Measurements from ENCODE around the gene ALKBH5. TPM values are rescaled to one million over a fixed set of nuclear protein-coding genes. Genes with fewer than 3 reads are reported as not detected.

The ALKBH5 gene
- polyA plus RNA-seq, 1 of the 3 experiments (the other 2 are of a cell fraction) = 41.0 TPM

GRCh38 chr17:18156171-18156975, 27.3 kb upstream of the ALKBH5 start:
- DNase-seq = no peak

DNA sequence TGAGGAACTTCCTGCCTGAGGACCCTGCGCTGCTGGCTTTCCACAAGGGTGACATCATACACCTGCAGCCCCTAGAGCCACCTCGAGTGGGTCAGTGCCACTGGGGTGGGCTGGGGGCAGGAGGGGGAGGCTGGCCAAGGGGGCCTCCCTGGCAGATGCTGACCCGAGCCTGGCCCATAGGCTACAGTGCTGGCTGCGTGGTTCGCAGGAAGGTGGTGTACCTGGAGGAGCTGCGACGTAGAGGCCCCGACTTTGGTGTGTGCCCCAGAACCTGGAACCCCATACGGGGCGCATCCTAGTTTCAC, 26.7 kb upstream of the ALKBH5 start:
- H3K9me3 ChIP-seq = no peaks in the 10 kb centered on the region
- no peaks in the 10 kb centered on the region for H3K36me3 ChIP-seq (replicated peaks in 1 of 2; ENCODE audit: control insufficient read depth in 1 of 2, insufficient read depth in 2 of 2, low read length in 1 of 2)
- H3K9me2 ChIP-seq = no peaks in the 10 kb centered on the region
- ChIA-PET CTCF (no interaction called here), POLR2A (no interaction called here)
- no peak overlapping the region for H3K27ac ChIP-seq (ENCODE audit: low read depth in 2 of 2, low read length in 1 of 2)
- H4K20me1 ChIP-seq (ENCODE audit: insufficient read depth) = no peaks in the 10 kb centered on the region
- no peaks in the 10 kb centered on the region for H3F3A ChIP-seq (replicated peaks; ENCODE audit: insufficient read depth)
- H2AFZ ChIP-seq (ENCODE audit: low read depth) = no peak overlapping the region
- no peak for DNase-seq
- WGBS (ENCODE audit: low lambda C conversion rate) = 98% methylated on average over 7 of the region's 10 CpGs
- no peak overlapping the region for H3K4me2 ChIP-seq
- peaks cover 3 to 5% of the 10 kb centered on the region in 2 experiments; a peak in 1 of 4 replicates for H3K4me1 ChIP-seq (ENCODE audit: control insufficient read depth in 1 of 2, insufficient read depth in 2 of 2, low read depth in 1 of 2, low read length in 1 of 2)
- no peak overlapping the region for H3K9ac ChIP-seq
- H3K27me3 ChIP-seq (ENCODE audit: insufficient read depth) = no peaks in the 10 kb centered on the region
- H3K4me3 ChIP-seq (ENCODE audit: low read depth in 2 of 2, low read length in 1 of 2) = no peak overlapping the region
- no peaks in the 10 kb centered on the region for H3K79me2 ChIP-seq (ENCODE audit: insufficient read depth)
- no peak for TF ChIP-seq GATA2 (CRISPR knock-in tag; IDR thresholded peaks at IDR 0.05)
- TF ChIP-seq MXI1 (IDR thresholded peaks at IDR 0.05; ENCODE audit: low read depth, low read length) = no peak
- no peak for TF ChIP-seq CHD2 (IDR thresholded peaks at IDR 0.05; ENCODE audit: low read length, partially characterized antibody)
- TF ChIP-seq MEF2A (IDR thresholded peaks at IDR 0.05; ENCODE audit: borderline replicate concordance, low read depth) = no peak
- no peak for TF ChIP-seq RXRA (IDR thresholded peaks at IDR 0.05; ENCODE audit: borderline replicate concordance, low read depth)
- no peak for TF ChIP-seq NFIC (IDR thresholded peaks at IDR 0.05; ENCODE audit: borderline replicate concordance)
- TF ChIP-seq, protein P1, sequence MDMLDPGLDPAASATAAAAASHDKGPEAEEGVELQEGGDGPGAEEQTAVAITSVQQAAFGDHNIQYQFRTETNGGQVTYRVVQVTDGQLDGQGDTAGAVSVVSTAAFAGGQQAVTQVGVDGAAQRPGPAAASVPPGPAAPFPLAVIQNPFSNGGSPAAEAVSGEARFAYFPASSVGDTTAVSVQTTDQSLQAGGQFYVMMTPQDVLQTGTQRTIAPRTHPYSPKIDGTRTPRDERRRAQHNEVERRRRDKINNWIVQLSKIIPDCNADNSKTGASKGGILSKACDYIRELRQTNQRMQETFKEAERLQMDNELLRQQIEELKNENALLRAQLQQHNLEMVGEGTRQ (IDR thresholded peaks at IDR 0.05; ENCODE audit: borderline replicate concordance, low read depth, low read length) = no peak
- TF ChIP-seq TEAD4 (IDR thresholded peaks at IDR 0.05; ENCODE audit: borderline replicate concordance, insufficient read depth) = no peak
- no peak for TF ChIP-seq POLR2AphosphoS5 (IDR thresholded peaks at IDR 0.05; ENCODE audit: low read depth, low read length)
- TF ChIP-seq JUND (IDR thresholded peaks at IDR 0.05) = no peak
- no peak for TF ChIP-seq RAD21 (IDR thresholded peaks at IDR 0.05; ENCODE audit: low read length)
- TF ChIP-seq TCF12 (IDR thresholded peaks at IDR 0.05) = no peak
- TF ChIP-seq, protein P2, sequence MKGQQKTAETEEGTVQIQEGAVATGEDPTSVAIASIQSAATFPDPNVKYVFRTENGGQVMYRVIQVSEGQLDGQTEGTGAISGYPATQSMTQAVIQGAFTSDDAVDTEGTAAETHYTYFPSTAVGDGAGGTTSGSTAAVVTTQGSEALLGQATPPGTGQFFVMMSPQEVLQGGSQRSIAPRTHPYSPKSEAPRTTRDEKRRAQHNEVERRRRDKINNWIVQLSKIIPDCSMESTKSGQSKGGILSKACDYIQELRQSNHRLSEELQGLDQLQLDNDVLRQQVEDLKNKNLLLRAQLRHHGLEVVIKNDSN (IDR thresholded peaks at IDR 0.05; ENCODE audit: borderline replicate concordance, low read depth) = no peak
- TF ChIP-seq TAF1 (IDR thresholded peaks at IDR 0.05; ENCODE audit: borderline replicate concordance, low read depth, low read length) = no peak
- no peak for TF ChIP-seq ELF1 (IDR thresholded peaks at IDR 0.05)
- no peak for TF ChIP-seq SMC3 (IDR thresholded peaks at IDR 0.05; ENCODE audit: low read depth, low read length)

More at GRCh38 chr17:18156171-18156975, 27.3 kb upstream of the ALKBH5 start:
- Histone ChIP-seq H3K27me3 (ENCODE audit: insufficient read depth) (no peaks in the 10 kb centered on the region), H3K36me3 (replicated peaks in 1 of 2; ENCODE audit: control insufficient read depth in 1 of 2, insufficient read depth in 2 of 2, low read length in 1 of 2) (no peaks in the 10 kb centered on the region), H3K9me3 (no peaks in the 10 kb centered on the region), H2AFZ (ENCODE audit: low read depth) (no peak overlapping the region), H3K4me3 (ENCODE audit: low read depth in 2 of 2, low read length in 1 of 2) (no peak overlapping the region), H3K4me1 (ENCODE audit: control insufficient read depth in 1 of 2, insufficient read depth in 2 of 2, low read depth in 1 of 2, low read length in 1 of 2) (peaks cover 3 to 5% of the 10 kb centered on the region in 2 experiments; a peak in 1 of 4 replicates), H3K9ac (no peak overlapping the region), H3K79me2 (ENCODE audit: insufficient read depth) (no peaks in the 10 kb centered on the region), H3K9me2 (no peaks in the 10 kb centered on the region), H3K27ac (ENCODE audit: low read depth in 2 of 2, low read length in 1 of 2) (no peak overlapping the region), H4K20me1 (ENCODE audit: insufficient read depth) (no peaks in the 10 kb centered on the region), H3K4me2 (no peak overlapping the region), H3F3A (replicated peaks; ENCODE audit: insufficient read depth) (no peaks in the 10 kb centered on the region)
- ChIA-PET POLR2A (no interaction called here), CTCF (interaction anchor here (1.4 to 1.9 kb wide), 2 partner anchors 16 to 61 kb away, joined by 4 to 5 read pairs; no protein-coding TSS in a partner anchor)
- WGBS (ENCODE audit: low lambda C conversion rate) = 76% methylated on average over 8 of the region's 8 CpGs
- TF ChIP-seq, protein P3, sequence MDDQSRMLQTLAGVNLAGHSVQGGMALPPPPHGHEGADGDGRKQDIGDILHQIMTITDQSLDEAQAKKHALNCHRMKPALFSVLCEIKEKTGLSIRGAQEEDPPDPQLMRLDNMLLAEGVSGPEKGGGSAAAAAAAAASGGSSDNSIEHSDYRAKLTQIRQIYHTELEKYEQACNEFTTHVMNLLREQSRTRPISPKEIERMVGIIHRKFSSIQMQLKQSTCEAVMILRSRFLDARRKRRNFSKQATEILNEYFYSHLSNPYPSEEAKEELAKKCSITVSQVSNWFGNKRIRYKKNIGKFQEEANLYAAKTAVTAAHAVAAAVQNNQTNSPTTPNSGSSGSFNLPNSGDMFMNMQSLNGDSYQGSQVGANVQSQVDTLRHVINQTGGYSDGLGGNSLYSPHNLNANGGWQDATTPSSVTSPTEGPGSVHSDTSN (IDR thresholded peaks at IDR 0.05) = no peak
- TF ChIP-seq, protein P1 (IDR thresholded peaks at IDR 0.05; ENCODE audit: borderline replicate concordance, low read depth, low read length) = no peak
- TF ChIP-seq RXRA (IDR thresholded peaks at IDR 0.05; ENCODE audit: borderline replicate concordance, low read depth) = no peak
- TF ChIP-seq RFX5 (IDR thresholded peaks at IDR 0.05; ENCODE audit: low read length) = no peak
- TF ChIP-seq CHD2 (IDR thresholded peaks at IDR 0.05; ENCODE audit: low read length, partially characterized antibody) = no peak
- TF ChIP-seq JUND (IDR thresholded peaks at IDR 0.05) = no peak
- TF ChIP-seq RAD21 (IDR thresholded peaks at IDR 0.05; ENCODE audit: low read length) = no peak
- no peak for TF ChIP-seq TAF1 (IDR thresholded peaks at IDR 0.05; ENCODE audit: borderline replicate concordance, low read depth, low read length)
- TF ChIP-seq, protein P4, sequence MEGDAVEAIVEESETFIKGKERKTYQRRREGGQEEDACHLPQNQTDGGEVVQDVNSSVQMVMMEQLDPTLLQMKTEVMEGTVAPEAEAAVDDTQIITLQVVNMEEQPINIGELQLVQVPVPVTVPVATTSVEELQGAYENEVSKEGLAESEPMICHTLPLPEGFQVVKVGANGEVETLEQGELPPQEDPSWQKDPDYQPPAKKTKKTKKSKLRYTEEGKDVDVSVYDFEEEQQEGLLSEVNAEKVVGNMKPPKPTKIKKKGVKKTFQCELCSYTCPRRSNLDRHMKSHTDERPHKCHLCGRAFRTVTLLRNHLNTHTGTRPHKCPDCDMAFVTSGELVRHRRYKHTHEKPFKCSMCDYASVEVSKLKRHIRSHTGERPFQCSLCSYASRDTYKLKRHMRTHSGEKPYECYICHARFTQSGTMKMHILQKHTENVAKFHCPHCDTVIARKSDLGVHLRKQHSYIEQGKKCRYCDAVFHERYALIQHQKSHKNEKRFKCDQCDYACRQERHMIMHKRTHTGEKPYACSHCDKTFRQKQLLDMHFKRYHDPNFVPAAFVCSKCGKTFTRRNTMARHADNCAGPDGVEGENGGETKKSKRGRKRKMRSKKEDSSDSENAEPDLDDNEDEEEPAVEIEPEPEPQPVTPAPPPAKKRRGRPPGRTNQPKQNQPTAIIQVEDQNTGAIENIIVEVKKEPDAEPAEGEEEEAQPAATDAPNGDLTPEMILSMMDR (IDR thresholded peaks at IDR 0.05) = no peak
- no peak for TF ChIP-seq YY1 (IDR thresholded peaks at IDR 0.05; ENCODE audit: low read depth)
